Karpas-422 (cell line): ENCODE measurements around the gene SERPINE2. TPM values are rescaled to one million over a fixed set of nuclear protein-coding genes. Genes with fewer than 3 reads are reported as not detected.

Experiments used
- DNase-seq: peaks from one replicate; pipeline ENCODE4 v3.0.0-alpha.2; 2015
- H2AFZ ChIP-seq: fragments of 200-600 bp; sonication (generic); 2 replicates; pipeline ENCODE4 v1.6.1; 2014; ENCODE audit warnings: antibody characterized with exemption, low read length, mixed read lengths
- H3K27ac ChIP-seq: fragments of 200-600 bp; sonication (generic); 2 replicates; pipeline ENCODE4 v1.5.1; 2014; ENCODE audit warnings: mild to moderate bottlenecking, low read length, moderate library complexity
- H3K27me3 ChIP-seq: fragments of 200-600 bp; sonication (generic); 2 replicates; pipeline ENCODE4 v1.6.1; 2014; ENCODE audit warnings: low read length, mixed read lengths
- H3K36me3 ChIP-seq: fragments of 200-600 bp; sonication (generic); 2 replicates; pipeline ENCODE4 v1.6.1; 2014; ENCODE audit warnings: low read length, mixed read lengths; ENCODE audit not compliant: insufficient read depth
- H3K4me1 ChIP-seq: fragments of 200-600 bp; sonication (generic); 2 replicates; pipeline ENCODE4 v1.6.1; 2014; ENCODE audit warnings: mild to moderate bottlenecking, low read length, mixed read lengths
- H3K4me2 ChIP-seq: fragments of 200-600 bp; sonication (generic); 2 replicates; pipeline ENCODE4 v1.6.1; 2014; ENCODE audit warnings: low read length, low read depth, mild to moderate bottlenecking; ENCODE audit not compliant: poor library complexity, severe bottlenecking
- H3K4me3 ChIP-seq: fragments of 200-600 bp; sonication (generic); 2 replicates; pipeline ENCODE4 v1.5.1; 2014; ENCODE audit warnings: mild to moderate bottlenecking, antibody characterized with exemption, low read length, mixed read lengths
- H3K79me2 ChIP-seq: fragments of 200-600 bp; sonication (generic); 2 replicates; pipeline ENCODE4 v1.6.1; 2014; ENCODE audit warnings: mild to moderate bottlenecking, low read length, mixed read lengths
- H3K9ac ChIP-seq: fragments of 200-600 bp; sonication (generic); 2 replicates; pipeline ENCODE4 v1.6.0; 2014; ENCODE audit warnings: low read length
- H3K9me2 ChIP-seq: fragments of 200-600 bp; sonication (generic), shearing (Covaris generic); replicated peaks from 2 replicates; pipeline ENCODE4 v1.6.0; 2014; ENCODE audit warnings: mild to moderate bottlenecking, low read length, moderate library complexity; ENCODE audit not compliant: insufficient read depth
- H3K9me3 ChIP-seq: fragments of 300-700, 200-600 bp; sonication (generic); 2 replicates; pipeline ENCODE4 v1.6.1; 2014; ENCODE audit warnings: low read length, mixed read lengths
- H4K20me1 ChIP-seq: fragments of 200-600 bp; sonication (generic); 2 replicates; pipeline ENCODE4 v1.6.1; 2014; ENCODE audit warnings: mild to moderate bottlenecking, antibody characterized with exemption, low read length, low read depth; ENCODE audit not compliant: insufficient read depth
- total RNA-seq: library from RNA; depleted of rRNA; stranded (reverse); fragments of >200 nt; shearing (Covaris generic); gene quantifications from 2 replicates; pipeline ENCODE4 v1.2.3, GENCODE V29; 2014; ENCODE audit warnings: low replicate concordance

SERPINE2 gene
- total RNA-seq, 1 experiment from 2014 or later = 14.5 TPM

DNA sequence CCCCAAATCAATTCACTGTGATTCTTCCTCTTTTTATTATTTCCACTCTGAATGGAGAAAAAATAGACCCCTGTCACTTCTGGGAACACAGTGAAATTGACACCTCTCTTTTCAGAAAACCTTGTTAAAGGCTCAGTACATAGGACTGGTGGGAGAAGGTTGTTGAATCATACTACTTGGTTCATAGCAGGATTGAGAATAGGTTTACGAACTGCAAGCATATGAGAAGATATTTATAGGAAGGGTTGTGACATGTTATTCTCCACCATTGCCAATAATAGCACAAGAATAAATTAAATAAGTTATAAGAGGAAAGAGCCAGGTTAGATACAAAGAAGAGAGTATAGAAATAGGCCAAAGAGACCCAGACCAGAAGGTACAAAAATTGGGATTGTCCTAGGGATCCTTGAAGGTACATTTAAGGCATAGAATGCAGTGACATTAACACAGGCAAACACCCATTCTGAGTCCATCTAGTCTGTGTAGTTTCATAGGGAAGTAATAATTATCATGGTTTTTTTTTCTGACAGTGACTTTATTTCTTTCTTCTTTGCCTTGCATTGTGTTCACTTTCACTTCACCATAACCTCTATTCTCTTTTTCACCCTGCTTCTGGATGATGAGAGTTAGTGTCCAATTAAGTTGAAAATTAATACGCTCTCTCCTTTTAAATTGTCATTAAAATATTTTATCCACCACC, 21.8 kb upstream of the SERPINE2 start:
- Histone ChIP-seq H3K9me3 (no peaks in the 10 kb centered on the region), H2AFZ (no peak overlapping the region), H3K27me3 (no peaks in the 10 kb centered on the region), H3K79me2 (no peaks in the 10 kb centered on the region), H3K9ac (no peak overlapping the region), H3K9me2 (no peaks in the 10 kb centered on the region), H3K27ac (no peak overlapping the region), H3K4me1 (peaks cover 6% of the 10 kb centered on the region), H3K4me3 (no peak overlapping the region), H4K20me1 (no peaks in the 10 kb centered on the region), H3K4me2 (no peak overlapping the region), H3K36me3 (no peaks in the 10 kb centered on the region)
- DNase-seq = no peak

DNA sequence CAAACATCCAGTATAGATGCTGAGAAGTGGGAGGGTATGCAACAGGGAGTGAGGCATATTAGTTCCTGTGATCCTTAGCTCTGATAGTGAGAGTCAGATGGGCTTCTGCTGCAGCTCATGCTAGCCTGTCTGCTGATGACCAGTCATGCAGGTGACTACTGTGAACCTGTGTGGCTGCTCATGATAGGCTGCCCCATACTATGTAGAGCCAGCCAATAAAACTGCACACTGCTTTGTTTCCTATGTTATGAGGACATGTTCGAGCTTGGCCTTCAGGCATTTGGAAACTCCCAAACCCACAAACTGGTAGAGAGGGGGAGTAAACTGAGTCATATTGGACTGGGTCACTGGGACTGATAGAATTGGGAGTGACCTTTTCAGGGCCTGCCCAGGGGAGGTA, 20.1 kb upstream of the SERPINE2 start:
- H3K79me2 ChIP-seq = no peaks in the 10 kb centered on the region
- no peaks in the 10 kb centered on the region for H3K27me3 ChIP-seq
- peaks cover 6% of the 10 kb centered on the region for H3K4me1 ChIP-seq
- H3K9ac ChIP-seq = no peak overlapping the region
- H3K9me3 ChIP-seq = no peaks in the 10 kb centered on the region
- no peak overlapping the region for H3K4me2 ChIP-seq
- no peaks in the 10 kb centered on the region for H4K20me1 ChIP-seq
- H3K27ac ChIP-seq = no peak overlapping the region
- H2AFZ ChIP-seq = no peak overlapping the region
- no peaks in the 10 kb centered on the region for H3K9me2 ChIP-seq
- H3K4me3 ChIP-seq = no peak overlapping the region
- no peaks in the 10 kb centered on the region for H3K36me3 ChIP-seq
- DNase-seq = no peak

DNA sequence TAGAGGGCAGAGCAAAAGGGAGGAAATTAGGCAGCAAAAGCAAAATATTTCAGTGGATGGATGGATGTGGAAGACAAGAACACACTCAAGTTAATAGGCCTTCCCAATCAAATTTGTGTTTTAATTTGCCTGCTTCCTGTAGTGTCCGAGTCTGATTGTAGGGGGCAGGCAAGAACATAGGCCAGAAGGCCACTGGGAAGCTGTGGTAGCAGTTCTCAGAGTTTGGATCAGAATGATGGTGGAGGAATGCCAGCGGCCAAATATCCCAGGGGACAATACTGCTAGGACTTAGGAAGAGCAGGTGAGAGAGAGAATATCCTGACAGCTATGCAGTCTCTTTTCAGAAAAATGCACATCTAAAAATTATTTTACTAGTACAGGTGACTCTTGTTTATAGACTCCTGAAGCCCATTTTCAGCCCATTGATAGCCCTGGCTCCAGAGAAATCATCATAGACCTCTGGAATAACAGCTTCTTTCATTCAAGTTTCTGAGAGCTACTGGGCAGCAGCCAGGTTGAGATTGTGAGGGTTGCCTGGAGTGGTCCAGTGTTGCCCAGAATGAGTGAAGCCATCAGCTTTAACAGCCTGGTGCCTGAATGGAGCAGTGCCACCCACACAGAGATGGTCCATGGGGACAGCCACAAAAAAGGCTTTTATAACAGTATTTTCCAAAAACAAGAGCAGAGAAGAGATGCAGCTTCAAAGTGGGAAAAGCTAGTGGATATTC, 19.1 kb upstream of the SERPINE2 start:
- Histone ChIP-seq H3K27me3 (no peaks in the 10 kb centered on the region), H3K4me3 (no peak overlapping the region), H3K4me1 (peaks cover 6% of the 10 kb centered on the region), H3K4me2 (no peak overlapping the region), H3K79me2 (no peaks in the 10 kb centered on the region), H2AFZ (no peak overlapping the region), H3K9ac (no peak overlapping the region), H3K36me3 (no peaks in the 10 kb centered on the region), H3K27ac (no peak overlapping the region), H3K9me2 (no peaks in the 10 kb centered on the region), H4K20me1 (no peaks in the 10 kb centered on the region), H3K9me3 (no peaks in the 10 kb centered on the region)
- no peak for DNase-seq

DNA sequence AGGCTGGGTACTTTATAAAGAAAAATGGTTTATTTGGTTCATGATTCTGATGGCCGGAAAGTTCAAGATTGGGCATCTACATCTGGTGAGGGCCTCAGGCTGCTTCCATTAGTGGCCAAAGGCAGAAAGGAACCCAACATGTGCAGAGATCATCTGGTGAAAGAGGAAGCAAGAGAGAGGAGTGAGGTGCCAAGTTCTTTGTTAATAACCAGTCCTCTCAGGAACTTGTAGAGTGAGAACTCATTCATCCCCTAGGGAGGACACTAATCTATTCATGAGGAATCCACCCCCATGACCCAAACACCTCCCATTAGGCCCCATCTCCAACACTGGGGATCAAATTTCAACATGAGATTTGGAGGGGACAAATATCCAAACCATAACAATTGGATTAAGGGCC, 17.8 kb upstream of the SERPINE2 start:
- Histone ChIP-seq H3K4me2 (no peak overlapping the region), H2AFZ (no peak overlapping the region), H3K9ac (no peak overlapping the region), H3K79me2 (no peaks in the 10 kb centered on the region), H3K4me1 (peaks cover 6% of the 10 kb centered on the region), H3K4me3 (no peak overlapping the region), H4K20me1 (no peaks in the 10 kb centered on the region), H3K27ac (no peak overlapping the region), H3K9me2 (no peaks in the 10 kb centered on the region), H3K27me3 (no peaks in the 10 kb centered on the region), H3K9me3 (no peaks in the 10 kb centered on the region), H3K36me3 (no peaks in the 10 kb centered on the region)
- DNase-seq = no peak

DNA sequence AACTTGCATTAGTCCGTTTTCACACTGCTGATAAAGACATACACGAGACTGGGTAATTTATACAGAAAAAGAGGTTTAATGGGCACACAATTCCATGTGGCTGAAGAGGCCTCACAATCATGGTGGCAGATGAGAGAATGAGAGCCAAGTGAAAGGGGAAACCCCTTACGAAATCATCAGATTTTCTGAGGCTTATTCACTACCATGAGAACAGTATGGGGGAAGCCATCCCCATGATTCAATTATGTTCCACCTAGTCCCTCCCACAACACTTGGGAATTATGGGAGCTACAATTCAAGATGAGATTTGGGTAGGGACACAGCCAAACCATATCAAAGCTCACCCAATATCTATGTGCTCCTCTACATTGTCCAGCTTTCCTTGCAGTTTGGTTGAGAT, 16.0 kb upstream of the SERPINE2 start:
- H3K9me2 ChIP-seq = no peaks in the 10 kb centered on the region
- H3K79me2 ChIP-seq = no peaks in the 10 kb centered on the region
- H3K27me3 ChIP-seq = no peaks in the 10 kb centered on the region
- no peak overlapping the region for H3K4me2 ChIP-seq
- H3K9me3 ChIP-seq = no peaks in the 10 kb centered on the region
- H3K4me3 ChIP-seq = no peak overlapping the region
- H3K36me3 ChIP-seq = no peaks in the 10 kb centered on the region
- no peak overlapping the region for H2AFZ ChIP-seq
- H4K20me1 ChIP-seq = no peaks in the 10 kb centered on the region
- DNase-seq = no peak
- H3K9ac ChIP-seq = no peak overlapping the region
- H3K27ac ChIP-seq = no peak overlapping the region
- no peaks in the 10 kb centered on the region for H3K4me1 ChIP-seq

DNA sequence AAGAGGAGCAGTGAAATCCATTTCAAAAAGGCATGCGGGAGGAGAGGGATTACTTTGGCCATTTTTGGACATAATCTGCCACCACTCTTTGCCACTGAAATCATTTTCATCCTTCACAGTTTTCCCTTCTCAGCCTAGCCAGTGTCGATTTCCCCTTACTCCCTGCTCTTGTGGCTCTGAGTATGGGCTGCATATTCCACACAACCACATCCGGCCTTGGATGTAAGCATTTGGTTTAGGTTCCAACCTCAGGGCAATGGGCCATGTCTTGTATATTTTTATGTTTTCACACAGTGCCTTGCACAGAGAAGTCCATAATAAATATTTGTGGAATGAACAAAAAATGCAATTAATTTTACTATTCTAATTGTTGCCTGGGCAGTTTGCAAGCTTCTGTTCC, 7.7 kb upstream of the SERPINE2 start:
- Histone ChIP-seq H2AFZ (no peak overlapping the region), H3K36me3 (no peaks in the 10 kb centered on the region), H3K4me2 (no peak overlapping the region), H3K27me3 (no peaks in the 10 kb centered on the region), H3K9me3 (no peaks in the 10 kb centered on the region), H3K27ac (no peak overlapping the region), H3K9me2 (no peaks in the 10 kb centered on the region), H3K4me1 (no peaks in the 10 kb centered on the region), H3K4me3 (no peak overlapping the region), H3K79me2 (no peaks in the 10 kb centered on the region), H3K9ac (no peak overlapping the region), H4K20me1 (no peaks in the 10 kb centered on the region)
- DNase-seq = no peak

DNA sequence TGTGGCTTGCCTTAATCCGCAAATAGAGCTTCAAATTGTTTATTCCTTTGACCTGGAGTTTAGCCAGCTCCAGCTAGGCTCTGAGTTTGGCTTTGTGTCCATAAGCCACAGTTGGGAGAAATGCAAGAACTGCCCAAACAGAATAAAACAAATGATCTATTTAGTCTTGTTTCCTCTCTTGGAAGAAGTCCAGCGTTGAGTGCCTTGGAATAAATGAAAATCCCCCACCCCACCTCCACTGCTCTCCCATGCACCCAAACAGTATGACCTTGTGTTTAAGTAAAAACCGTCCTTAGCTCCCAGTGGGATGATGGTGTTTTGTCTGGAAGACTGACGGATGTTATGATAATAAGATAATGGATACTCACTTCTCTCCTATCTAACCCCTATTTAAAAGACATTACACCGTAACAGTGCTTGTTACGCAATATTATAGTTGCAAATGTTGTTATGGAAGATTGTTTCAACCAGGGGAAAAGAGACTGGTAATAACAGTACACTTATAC, 3.2 kb upstream of the SERPINE2 start:
- H2AFZ ChIP-seq = no peak overlapping the region
- no peaks in the 10 kb centered on the region for H3K79me2 ChIP-seq
- no peaks in the 10 kb centered on the region for H3K36me3 ChIP-seq
- no peaks in the 10 kb centered on the region for H3K9me3 ChIP-seq
- H3K27me3 ChIP-seq = no peaks in the 10 kb centered on the region
- DNase-seq = no peak
- no peak overlapping the region for H3K4me3 ChIP-seq
- no peaks in the 10 kb centered on the region for H4K20me1 ChIP-seq
- no peak overlapping the region for H3K4me2 ChIP-seq
- H3K9ac ChIP-seq = no peak overlapping the region
- H3K9me2 ChIP-seq = no peaks in the 10 kb centered on the region
- no peak overlapping the region for H3K27ac ChIP-seq
- H3K4me1 ChIP-seq = peaks cover 10% of the 10 kb centered on the region

DNA sequence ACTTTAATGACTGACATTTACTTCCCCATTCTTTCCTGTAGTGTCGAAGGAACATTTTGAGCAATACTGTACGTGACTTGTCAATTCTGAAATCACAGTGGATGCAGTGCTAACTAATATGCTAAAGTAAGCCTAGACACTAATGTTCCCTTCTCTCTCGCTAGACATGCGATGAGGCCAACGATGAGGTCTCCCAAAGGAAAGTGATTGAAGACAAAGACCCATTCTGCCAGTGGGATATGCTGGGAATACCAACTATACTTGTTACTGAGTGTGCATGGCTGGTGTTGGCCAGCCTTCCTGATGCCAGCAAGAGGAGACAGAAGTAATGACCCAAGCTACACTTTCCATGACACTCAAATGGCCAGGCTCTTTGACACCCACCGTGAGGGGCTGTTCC, 2.5 kb upstream of the SERPINE2 start:
- no peak for DNase-seq
- H3K79me2 ChIP-seq = no peaks in the 10 kb centered on the region
- H3K4me1 ChIP-seq = peaks cover 10% of the 10 kb centered on the region
- H3K36me3 ChIP-seq = no peaks in the 10 kb centered on the region
- no peak overlapping the region for H3K4me2 ChIP-seq
- H3K4me3 ChIP-seq = no peak overlapping the region
- no peak overlapping the region for H3K9ac ChIP-seq
- H4K20me1 ChIP-seq = no peaks in the 10 kb centered on the region
- no peaks in the 10 kb centered on the region for H3K9me3 ChIP-seq
- no peaks in the 10 kb centered on the region for H3K9me2 ChIP-seq
- no peak overlapping the region for H3K27ac ChIP-seq
- no peak overlapping the region for H2AFZ ChIP-seq
- H3K27me3 ChIP-seq = no peaks in the 10 kb centered on the region
